Measurements from ENCODE around the gene NCOA7. TPM values are rescaled to one million over a fixed set of nuclear protein-coding genes. Genes with fewer than 3 reads are reported as not detected.

NCOA7 gene
- total and polyA plus RNA-seq, 2 of the 8 experiments (the other 6 are each of a cell fraction or from before 2014, with no cell fraction given), result 2.6 to 10.7 TPM

DNA sequence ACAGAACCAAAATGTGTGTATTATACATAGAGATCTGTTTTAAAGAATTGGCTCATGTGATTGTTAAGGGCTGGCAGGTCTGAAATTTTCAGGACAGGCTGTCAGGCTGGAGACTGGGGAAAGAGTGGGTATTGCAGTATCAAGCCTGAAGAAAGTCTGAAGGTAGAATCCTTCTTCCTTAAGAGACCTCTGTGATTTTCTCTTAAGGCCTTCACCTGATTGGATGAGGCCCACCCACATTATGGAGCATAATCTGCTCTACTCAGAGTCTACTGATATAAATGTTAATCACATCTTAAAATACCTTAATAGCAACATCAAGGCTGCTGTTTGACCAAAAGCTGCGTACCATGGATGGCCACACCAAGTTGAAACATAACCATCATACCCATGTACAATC, 122.4 kb downstream of the NCOA7 start:
- Histone ChIP-seq H4K91ac (replicated peaks; ENCODE audit: insufficient read length, low read length) (no peak overlapping the region), H2BK12ac (ENCODE audit: low read depth, low read length) (no peak overlapping the region), H2BK120ac (replicated peaks; ENCODE audit: low read depth, low read length) (no peak overlapping the region), H3K23me2 (ENCODE audit: low read depth, low read length) (no peaks in the 10 kb centered on the region), H4K20me1 (replicated peaks in 1 of 2; ENCODE audit: control insufficient read depth in 1 of 2, insufficient read depth in 2 of 2, low read length in 2 of 2) (no peaks in the 10 kb centered on the region), H2AFZ (ENCODE audit: low read length) (no peak overlapping the region), H2BK20ac (ENCODE audit: low read length) (no peak overlapping the region), H3K79me2 (ENCODE audit: control insufficient read depth in 1 of 2, insufficient read depth in 2 of 2, low read length in 2 of 2) (no peaks in the 10 kb centered on the region), H3K9ac (replicated peaks in 1 of 4; ENCODE audit: extremely low read depth in 1 of 4, low read depth in 3 of 4, low read length in 3 of 4) (no peak overlapping the region), H3K79me1 (ENCODE audit: low read depth, low read length) (no peaks in the 10 kb centered on the region), H3K4ac (replicated peaks; ENCODE audit: insufficient read length, low read depth, low read length) (no peak overlapping the region), H3K23ac (ENCODE audit: insufficient read length) (no peak overlapping the region), H3K56ac (replicated peaks; ENCODE audit: insufficient read length, low read depth, low read length) (no peak overlapping the region), H3K14ac (ENCODE audit: insufficient read length) (no peak overlapping the region), H3K27ac (ENCODE audit: low read depth, low read length) (no peak overlapping the region), H3K9me3 (ENCODE audit: insufficient read depth in 2 of 2, low read depth in 1 of 2, low read length in 1 of 2) (no peaks in the 10 kb centered on the region), H2BK5ac (ENCODE audit: low read depth, low read length) (no peak overlapping the region), H3K4me3 (ENCODE audit: extremely low read depth in 1 of 4, insufficient read depth in 2 of 4, low read depth in 3 of 4, low read length in 4 of 4) (no peak overlapping the region), H2BK15ac (ENCODE audit: low read length) (no peak overlapping the region), H3K36me3 (ENCODE audit: control insufficient read depth in 2 of 4, insufficient read depth in 4 of 4, low read length in 3 of 4) (no peaks in the 10 kb centered on the region), H3K18ac (ENCODE audit: extremely low read depth, low read length) (no peak overlapping the region), H3K4me2 (ENCODE audit: insufficient read depth in 1 of 2, low read depth in 2 of 2, low read length in 2 of 2) (no peak overlapping the region), H3K27me3 (replicated peaks in 1 of 4; ENCODE audit: control insufficient read depth in 3 of 4, extremely low read depth in 1 of 4, insufficient read depth in 3 of 4, low read length in 3 of 4) (no peaks in the 10 kb centered on the region), H2AK5ac (ENCODE audit: low read depth, low read length) (no peak overlapping the region), H4K8ac (ENCODE audit: extremely low read depth, insufficient read depth, low read length) (no peak overlapping the region), H4K5ac (ENCODE audit: insufficient read length, low read depth, low read length) (no peak overlapping the region), H3K4me1 (replicated peaks in 1 of 4; ENCODE audit: control insufficient read depth in 3 of 4, insufficient read depth in 4 of 4, low read length in 3 of 4) (peaks cover 0 to 5% (median 3%) of the 10 kb centered on the region in 4 experiments; a peak in 5 of 7 replicates)
- CTCF ChIA-PET (ENCODE audit: partially characterized antibody), result interaction anchor here (3.8 to 6.4 kb wide), 2 partner anchors 7 to 13 kb away, joined by 29 to 78 read pairs; no protein-coding TSS in a partner anchor
- POLR2A ChIA-PET (ENCODE audit: partially characterized antibody), result no interaction called here
- WGBS, 2 experiments (ENCODE audit: extremely low coverage in 1 of 2, insufficient coverage in 1 of 2, insufficient read length in 1 of 2, insufficient replicate concordance in 2 of 2, low coverage in 1 of 2, low lambda C conversion rate in 2 of 2, missing lambda C conversion rate in 1 of 2), result 89% methylated on average over 1 of the region's 1 CpG; no CpG with 5 or more reads in 1 of the 2 experiments
- FAIRE-seq (no peak), DNase-seq (ENCODE audit: low read depth in 1 of 2, low spot score in 2 of 2) (no peak)
- TF ChIP-seq, protein P1, sequence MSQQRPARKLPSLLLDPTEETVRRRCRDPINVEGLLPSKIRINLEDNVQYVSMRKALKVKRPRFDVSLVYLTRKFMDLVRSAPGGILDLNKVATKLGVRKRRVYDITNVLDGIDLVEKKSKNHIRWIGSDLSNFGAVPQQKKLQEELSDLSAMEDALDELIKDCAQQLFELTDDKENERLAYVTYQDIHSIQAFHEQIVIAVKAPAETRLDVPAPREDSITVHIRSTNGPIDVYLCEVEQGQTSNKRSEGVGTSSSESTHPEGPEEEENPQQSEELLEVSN (IDR thresholded peaks at IDR 0.05), result no peak
- TF ChIP-seq ZNF274 (IDR thresholded peaks at IDR 0.05; ENCODE audit: borderline replicate concordance, extremely low read depth, low read length) (no peak), YY1 (IDR thresholded peaks at IDR 0.05; ENCODE audit: low read depth, low read length) (no peak), TAF7 (optimal IDR thresholded peaks at IDR 0.05; ENCODE audit: borderline replicate concordance, low read depth, low read length) (no peak), RAD21 (IDR thresholded peaks at IDR 0.05 in 1 of 2, conservative IDR thresholded peaks at IDR 0.05 in 1 of 2; ENCODE audit: low read depth in 2 of 2, low read length in 2 of 2) (no peak), POLR2A (IDR thresholded peaks at IDR 0.05; ENCODE audit: control extremely low read depth in 1 of 2, low read depth in 2 of 2, low read length in 2 of 2) (no peak), CREB1 (IDR thresholded peaks at IDR 0.05) (no peak), CTBP2 (IDR thresholded peaks at IDR 0.05; ENCODE audit: borderline replicate concordance, insufficient read depth, insufficient read length, low read length) (no peak), SIX5 (IDR thresholded peaks at IDR 0.05; ENCODE audit: low read depth, low read length) (no peak)
